HCEC 1CT (cell line): ENCODE measurements around the gene KIF27.
"Not testable (repeated sequence)": the region's sequence is repeated elsewhere in the genome, so short reads cannot be mapped to it uniquely, and the experiment has no call there.

Experiments used
- DNase-seq: peaks from one replicate; pipeline ENCODE4 v3.0.0-alpha.2; 2017

Gene KIF27

DNA sequence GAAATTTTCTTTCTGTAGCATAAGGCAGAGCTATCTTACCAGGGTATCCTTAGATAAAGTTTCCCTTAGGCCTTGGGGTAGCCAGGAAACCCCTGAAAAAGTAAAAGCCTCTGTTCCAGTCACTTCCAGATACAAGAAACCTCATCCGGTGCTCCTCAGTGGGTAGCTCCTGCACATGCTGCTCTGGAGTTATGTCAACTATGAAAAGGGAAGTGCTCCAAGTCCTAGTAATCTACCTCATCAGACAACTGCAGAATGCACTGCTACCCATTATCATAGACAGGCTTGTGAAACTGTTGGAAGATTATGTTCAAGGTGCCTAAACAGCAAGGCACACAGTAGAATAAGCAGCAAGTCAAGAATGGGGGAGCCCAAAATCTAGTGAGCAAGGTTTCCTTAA lies 112.0 kb downstream of the KIF27 start:
- not testable (repeated sequence) for DNase-seq

DNA sequence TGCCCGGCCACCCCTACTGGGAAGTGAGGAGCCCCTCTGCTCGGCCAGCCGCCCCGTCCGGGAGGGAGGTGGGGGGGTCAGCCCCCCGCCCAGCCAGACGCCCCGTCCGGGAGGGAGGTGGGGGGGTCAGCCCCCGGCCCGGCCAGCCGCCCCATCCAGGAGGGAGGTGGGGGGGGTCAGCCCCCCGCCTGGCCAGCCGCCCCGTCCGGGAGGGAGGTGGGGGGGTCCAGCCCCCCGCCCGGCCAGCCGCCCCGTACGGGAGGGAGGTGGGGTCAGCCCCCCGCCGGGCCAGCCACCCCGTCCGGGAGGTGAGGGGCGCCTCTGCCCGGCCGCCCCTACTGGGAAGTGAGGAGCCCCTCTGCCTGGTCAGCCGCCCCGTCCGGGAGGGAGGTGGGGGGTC lies 116.8 kb downstream of the KIF27 start:
- not testable (repeated sequence) for DNase-seq

- not testable (repeated sequence) for DNase-seq
These were observed 117.3 kb downstream of the KIF27 start for GRCh38 chr9:83803941-83804340.

DNA sequence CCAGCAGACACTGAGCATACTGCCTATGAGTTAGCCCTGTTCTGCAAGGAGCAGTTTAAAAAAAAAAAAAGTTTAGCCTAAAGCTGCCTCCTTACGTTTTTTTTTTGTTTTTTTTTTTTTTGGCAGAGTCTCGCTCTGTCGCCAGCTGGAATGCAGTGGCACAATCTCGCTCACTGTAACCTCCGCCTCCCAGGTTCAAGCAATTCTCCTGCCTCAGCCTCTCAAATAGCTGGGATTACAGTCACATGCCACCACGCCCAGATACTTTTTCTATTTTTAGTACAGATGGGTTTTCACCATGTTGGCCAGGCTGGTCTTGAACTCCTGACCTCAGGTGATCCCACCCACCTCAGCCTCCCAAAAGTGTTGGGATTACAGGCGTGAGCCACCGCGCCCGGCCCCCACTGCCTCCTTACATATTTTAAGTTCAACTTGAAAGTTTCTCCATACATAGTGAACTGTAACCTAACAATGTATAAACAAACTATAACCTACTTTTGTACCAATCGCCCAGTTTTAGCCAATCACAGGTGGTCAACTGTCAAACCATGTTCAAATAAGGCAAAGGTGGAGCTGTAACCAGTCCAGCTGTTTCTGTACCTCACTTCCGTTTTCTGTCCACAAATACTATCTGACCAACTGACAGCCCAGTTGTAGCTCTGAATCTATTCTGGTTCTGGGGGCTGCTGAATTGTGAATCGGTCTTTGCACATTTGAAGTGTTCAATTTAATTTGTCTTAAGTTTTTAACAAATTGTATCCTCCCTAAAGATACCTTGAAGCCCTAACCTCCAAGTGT lies 120.8 kb downstream of the KIF27 start:
- DNase-seq, result no peak

DNA sequence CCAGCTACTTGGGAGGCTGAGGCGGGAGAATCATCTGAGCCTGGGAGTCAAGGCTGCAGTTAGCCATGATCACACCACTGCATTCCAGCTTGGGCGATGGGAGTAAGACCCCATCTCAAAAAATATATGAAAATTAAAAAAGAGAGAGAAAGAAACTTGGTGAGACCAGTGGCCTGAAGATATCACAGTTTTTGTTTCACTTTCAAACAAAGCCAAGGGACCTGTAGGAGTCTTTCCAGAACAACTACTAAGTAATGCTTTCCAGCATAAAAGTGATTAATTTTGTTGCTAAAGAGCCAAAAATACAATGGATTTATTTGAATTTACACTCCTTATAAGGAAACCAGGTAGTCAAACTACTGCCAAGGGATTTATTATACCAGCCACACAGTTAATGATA lies 127.2 kb downstream of the KIF27 start:
- no peak for DNase-seq

DNA sequence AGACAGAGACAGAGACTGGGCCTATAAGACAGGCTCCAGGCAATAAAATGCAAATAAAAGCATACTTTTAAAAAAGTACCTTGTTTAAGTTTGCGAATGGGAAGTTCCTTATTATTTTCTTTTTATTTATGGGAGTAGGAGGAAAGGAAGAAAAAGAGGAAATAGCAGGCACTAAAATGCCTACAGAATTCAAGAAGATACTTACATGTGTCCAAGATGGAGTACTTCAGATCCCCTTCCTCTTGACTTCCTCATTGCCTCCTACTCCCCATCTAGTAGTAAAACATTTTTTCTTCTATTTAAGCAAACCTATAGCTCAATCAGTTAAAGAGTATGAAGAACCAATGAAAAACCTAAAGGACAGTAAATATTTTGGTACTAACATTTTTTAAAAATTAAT lies 128.5 kb downstream of the KIF27 start:
- no peak for DNase-seq
